Vagina (tissue), 2 donors: ENCODE results near the gene KCNS1. TPM values are rescaled to one million over a fixed set of nuclear protein-coding genes. Genes with fewer than 3 reads are reported as not detected.

Experiments used
- DNase-seq, 2 donors: peaks; one replicate each; pipeline ENCODE4 v3.0.0-alpha.2; 2017; ENCODE audit errors: extremely low spot score in 2 of 2
- H3K27ac ChIP-seq: fragments of 200-600 bp; sonication (generic); one replicate; pipeline ENCODE4 v1.5.1; 2019
- H3K27me3 ChIP-seq: fragments of 200-600 bp; sonication (generic); one replicate; pipeline ENCODE4 v1.5.1; 2019
- H3K36me3 ChIP-seq, 2 donors: fragments of 200-600 bp; sonication (generic); one replicate each; pipeline ENCODE4 v1.5.1; 2017 to 2019
- H3K4me1 ChIP-seq: fragments of 200-600 bp; sonication (generic); one replicate; pipeline ENCODE4 v1.5.1; 2019
- H3K4me3 ChIP-seq, 2 donors: fragments of 200-600 bp; sonication (generic); 1 replicate in 1 of 2; 2 replicates in 1 of 2; pipeline ENCODE4 v1.5.1; 2016 to 2019
- H3K9me3 ChIP-seq: fragments of 200-600 bp; sonication (generic); one replicate; pipeline ENCODE4 v1.5.1; 2019
- POLR2A ChIP-seq, 2 donors: fragments of 450-650 bp; IDR thresholded peaks; one replicate each; pipeline ENCODE4 v1.6.1; 2017; ENCODE audit warnings: antibody characterized with exemption in 2 of 2, mild to moderate bottlenecking in 2 of 2, moderate library complexity in 2 of 2
- POLR2AphosphoS5 ChIP-seq, 2 donors: sonication (generic); formaldehyde crosslinking; IDR thresholded peaks; one replicate each; pipeline ENCODE4 v1.9.0; 2017; ENCODE audit warnings: antibody characterized with exemption in 2 of 2, mild to moderate bottlenecking in 2 of 2, low read depth in 1 of 2; ENCODE audit not compliant: insufficient read depth in 1 of 2
- intact Hi-C: fragments of 100-400 bp; cut with DNase I; formaldehyde crosslinking; loops from one replicate; pipeline ENCODE4 v1.15.1; 2023
- total RNA-seq: library from RNA; depleted of rRNA; stranded (reverse); fragments of >200 nt; gene quantifications from one replicate; pipeline ENCODE4 v1.2.3, GENCODE V29; 2016
- TF ChIP-seq, protein P1 (sequence below), 3 experiments: fragments of 450-650 bp in 2 of 3; fragments of 200-600 bp in 1 of 3; sonication (generic) in 1 of 3; IDR thresholded peaks; one replicate each; pipeline ENCODE4 v1.5.1; 2017 to 2019; ENCODE audit warnings: antibody characterized with exemption in 3 of 3, mild to moderate bottlenecking in 2 of 3, moderate library complexity in 2 of 3

The KCNS1 gene
- total RNA-seq, 1 donor from 2014 or later, result not detected

DNA sequence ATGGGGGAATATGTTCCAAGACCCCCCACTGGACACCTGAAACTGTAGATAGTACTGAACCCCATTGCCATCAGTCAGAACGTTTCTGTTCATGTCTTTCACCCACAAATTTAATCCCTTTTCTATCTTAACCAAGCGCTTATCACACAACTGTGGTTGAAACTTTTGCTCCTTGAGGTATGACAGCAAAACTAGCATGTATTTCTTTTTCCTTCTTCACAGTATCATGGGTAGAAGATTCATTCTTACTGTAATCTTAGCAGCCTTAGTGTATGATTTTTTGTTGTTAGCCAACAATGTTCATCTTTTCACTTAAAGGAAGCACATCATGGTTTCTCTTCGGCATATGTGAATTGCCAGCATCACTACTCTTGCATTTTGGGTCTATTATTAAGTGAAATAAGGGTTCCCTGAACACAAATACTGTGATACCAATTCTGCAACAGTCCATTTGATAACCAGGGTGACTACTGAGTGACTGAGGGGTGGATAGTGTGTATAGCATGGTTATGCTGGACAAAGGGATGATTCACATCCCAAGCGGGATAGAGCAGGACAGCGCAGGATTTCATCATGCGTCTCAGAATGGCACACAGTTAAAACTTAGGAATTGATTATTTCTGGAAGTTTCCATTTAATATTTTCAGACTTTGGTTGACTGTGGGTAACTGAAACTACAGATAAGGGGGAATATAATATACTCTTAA is 41.8 kb downstream of the KCNS1 start:
- intact Hi-C loops, result no loop called here
- peaks cover 0 to 6% of the 10 kb centered on the region in 2 donors for H3K36me3 ChIP-seq
- TF ChIP-seq, protein P1, sequence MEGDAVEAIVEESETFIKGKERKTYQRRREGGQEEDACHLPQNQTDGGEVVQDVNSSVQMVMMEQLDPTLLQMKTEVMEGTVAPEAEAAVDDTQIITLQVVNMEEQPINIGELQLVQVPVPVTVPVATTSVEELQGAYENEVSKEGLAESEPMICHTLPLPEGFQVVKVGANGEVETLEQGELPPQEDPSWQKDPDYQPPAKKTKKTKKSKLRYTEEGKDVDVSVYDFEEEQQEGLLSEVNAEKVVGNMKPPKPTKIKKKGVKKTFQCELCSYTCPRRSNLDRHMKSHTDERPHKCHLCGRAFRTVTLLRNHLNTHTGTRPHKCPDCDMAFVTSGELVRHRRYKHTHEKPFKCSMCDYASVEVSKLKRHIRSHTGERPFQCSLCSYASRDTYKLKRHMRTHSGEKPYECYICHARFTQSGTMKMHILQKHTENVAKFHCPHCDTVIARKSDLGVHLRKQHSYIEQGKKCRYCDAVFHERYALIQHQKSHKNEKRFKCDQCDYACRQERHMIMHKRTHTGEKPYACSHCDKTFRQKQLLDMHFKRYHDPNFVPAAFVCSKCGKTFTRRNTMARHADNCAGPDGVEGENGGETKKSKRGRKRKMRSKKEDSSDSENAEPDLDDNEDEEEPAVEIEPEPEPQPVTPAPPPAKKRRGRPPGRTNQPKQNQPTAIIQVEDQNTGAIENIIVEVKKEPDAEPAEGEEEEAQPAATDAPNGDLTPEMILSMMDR (IDR thresholded peaks at IDR 0.05), result no peak
- TF ChIP-seq POLR2AphosphoS5 (IDR thresholded peaks at IDR 0.05; ENCODE audit: insufficient read depth in 1 of 2, low read depth in 1 of 2) (no peak), POLR2A (IDR thresholded peaks at IDR 0.05) (no peak)

DNA sequence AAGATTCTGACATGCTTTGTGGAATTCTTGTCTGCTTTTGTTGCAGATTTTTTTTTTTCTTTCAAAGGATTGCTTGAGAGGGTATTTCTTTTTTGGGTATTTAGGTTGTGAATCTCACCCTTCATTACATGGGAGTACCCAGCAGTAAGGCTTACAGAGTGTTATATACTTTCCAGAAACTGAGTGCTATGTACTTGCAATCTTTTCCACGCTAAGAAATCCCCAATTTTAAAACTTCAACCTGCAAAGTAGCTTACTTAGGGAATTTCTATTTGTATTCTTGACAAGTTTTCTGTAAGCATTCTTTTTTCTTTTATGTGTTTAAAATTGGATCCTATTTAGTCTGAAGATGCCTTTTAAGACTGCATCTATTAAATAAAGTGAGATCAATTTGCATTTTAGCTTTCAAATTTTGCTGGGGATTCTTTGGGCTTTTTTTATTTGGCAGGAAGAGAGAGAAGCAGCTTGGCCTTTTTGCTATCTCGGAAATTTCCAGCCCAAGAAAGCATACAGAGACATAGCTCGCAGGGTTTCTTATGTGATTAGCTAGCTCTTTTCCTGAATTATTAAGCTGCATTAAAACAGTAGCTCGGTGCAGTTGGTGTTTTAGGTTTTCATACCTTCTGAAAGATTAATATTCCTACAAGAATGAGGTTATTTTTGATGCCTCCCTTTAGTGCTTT is 42.6 kb downstream of the KCNS1 start:
- TF ChIP-seq, protein P1 (IDR thresholded peaks at IDR 0.05), result no peak
- no peak for TF ChIP-seq POLR2AphosphoS5 (IDR thresholded peaks at IDR 0.05; ENCODE audit: insufficient read depth in 1 of 2, low read depth in 1 of 2)
- TF ChIP-seq POLR2A (IDR thresholded peaks at IDR 0.05), result no peak
- Histone ChIP-seq H3K9me3 (no peaks in the 10 kb centered on the region), H3K36me3 (peaks cover 0 to 8% of the 10 kb centered on the region in 2 donors), H3K27ac (no peak overlapping the region), H3K27me3 (no peaks in the 10 kb centered on the region), H3K4me1 (no peaks in the 10 kb centered on the region), H3K4me3 (no peak overlapping the region)
- no peak for DNase-seq
- intact Hi-C loops, result no loop called here

More for the DNA sequence above, 41.8 kb downstream of the KCNS1 start:
- no peaks in the 10 kb centered on the region for H3K27me3 ChIP-seq
- H3K9me3 ChIP-seq, result no peaks in the 10 kb centered on the region
- no peak for DNase-seq
- H3K4me1 ChIP-seq, result no peaks in the 10 kb centered on the region
- no peak overlapping the region for H3K27ac ChIP-seq
- H3K4me3 ChIP-seq, result no peak overlapping the region

DNA sequence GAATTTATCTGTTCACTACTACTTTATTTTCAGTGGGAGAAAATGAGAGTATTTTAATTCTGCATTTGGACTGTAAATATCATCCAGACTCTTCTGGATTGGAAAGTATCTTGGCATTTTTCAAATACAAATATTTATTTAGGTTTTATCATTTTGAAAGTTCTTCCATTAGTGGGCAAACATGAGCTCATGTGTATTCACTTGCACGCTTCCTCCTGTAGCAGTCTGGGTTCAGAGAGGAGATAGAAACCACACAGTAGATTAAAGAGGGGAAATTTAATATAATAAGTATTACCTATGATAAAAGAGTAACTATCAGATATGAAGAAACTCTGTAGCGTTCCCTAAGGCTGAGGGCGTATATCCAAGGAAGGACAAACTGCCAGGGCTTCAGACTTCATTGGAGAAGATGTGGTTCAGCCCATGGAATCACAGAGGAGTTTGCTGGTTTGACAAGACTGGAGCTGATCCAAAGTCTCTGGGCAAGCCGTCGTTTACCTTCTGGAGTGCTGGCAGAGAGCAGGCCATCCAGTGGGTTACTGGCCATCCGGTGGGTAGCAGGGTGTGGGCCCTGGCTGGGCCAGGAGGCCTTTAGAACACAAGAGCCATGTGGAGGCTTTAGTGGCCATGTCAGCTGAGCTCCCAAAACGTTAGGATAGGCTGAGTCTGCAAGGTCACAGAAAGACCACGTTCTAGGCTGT is 44.3 kb downstream of the KCNS1 start:
- Histone ChIP-seq H3K27me3 (no peaks in the 10 kb centered on the region), H3K4me3 (no peak overlapping the region), H3K4me1 (no peaks in the 10 kb centered on the region), H3K36me3 (peaks cover 0 to 12% of the 10 kb centered on the region in 2 donors), H3K27ac (no peak overlapping the region), H3K9me3 (no peaks in the 10 kb centered on the region)
- intact Hi-C loops, result no loop called here
- no peak for TF ChIP-seq POLR2A (IDR thresholded peaks at IDR 0.05)
- TF ChIP-seq, protein P1 (IDR thresholded peaks at IDR 0.05), result no peak
- no peak for DNase-seq

DNA sequence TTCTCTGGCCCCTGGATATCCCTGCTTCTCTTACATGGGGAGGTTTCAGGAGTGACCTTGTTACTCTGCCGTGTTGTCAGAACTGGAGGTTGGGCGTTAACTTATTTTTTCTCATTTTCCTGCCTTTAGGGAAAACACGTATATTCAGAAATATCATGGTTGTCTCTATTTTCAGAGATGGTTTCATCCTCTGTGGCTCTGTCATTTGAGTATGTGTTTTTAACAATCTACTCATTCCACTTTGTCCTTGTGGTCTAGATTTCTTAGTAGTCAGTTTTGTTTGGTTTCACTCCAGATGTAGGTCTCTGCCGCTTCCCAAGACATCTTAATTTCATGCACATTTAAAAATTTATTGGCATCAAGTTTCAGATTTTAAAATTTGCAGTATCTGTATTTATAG is 45.9 kb downstream of the KCNS1 start:
- intact Hi-C loops, result no loop called here
- no peak for DNase-seq
- Histone ChIP-seq H3K4me3 (no peak overlapping the region), H3K4me1 (peaks cover 4% of the 10 kb centered on the region), H3K36me3 (peaks cover 0 to 12% of the 10 kb centered on the region in 2 donors), H3K27ac (no peak overlapping the region), H3K27me3 (no peaks in the 10 kb centered on the region), H3K9me3 (no peaks in the 10 kb centered on the region)
- TF ChIP-seq, protein P1 (IDR thresholded peaks at IDR 0.05), result no peak
- TF ChIP-seq POLR2A (IDR thresholded peaks at IDR 0.05) (no peak), POLR2AphosphoS5 (IDR thresholded peaks at IDR 0.05; ENCODE audit: insufficient read depth in 1 of 2, low read depth in 1 of 2) (no peak)
